ENCODE data around the gene RGMB. TPM values are rescaled to one million over a fixed set of nuclear protein-coding genes. Genes with fewer than 3 reads are reported as not detected.

RGMB gene
- total RNA-seq, 2 experiments from 2014 or later: 0.13 to 0.16 TPM

DNA sequence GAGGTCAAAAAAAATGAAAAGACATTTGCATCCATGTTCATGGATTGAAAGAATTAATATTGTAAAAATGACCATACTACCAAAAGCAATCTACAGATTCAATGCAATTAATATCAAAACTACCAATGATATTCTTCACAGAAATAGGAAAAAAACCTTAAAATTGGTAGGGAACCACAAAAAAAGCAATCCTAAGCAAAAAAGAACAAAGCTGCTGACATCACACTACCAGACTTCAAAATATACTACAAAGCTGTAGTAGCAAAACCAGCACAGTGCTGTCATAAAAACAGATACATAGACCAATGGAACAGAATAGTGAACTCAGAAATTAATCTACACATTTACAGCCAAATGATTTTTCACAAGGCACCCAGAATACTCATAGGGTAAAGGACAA, 34.3 kb downstream of the RGMB start:
- H3K4me1 Mint-ChIP-seq (ENCODE audit: low read depth): no peaks in the 10 kb centered on the region
- no peaks in the 10 kb centered on the region for H3K36me3 Mint-ChIP-seq (ENCODE audit: low read depth)
- peaks cover 21% of the 10 kb centered on the region for H3K9me3 Mint-ChIP-seq (ENCODE audit: insufficient read depth)
- H3K4me3 Mint-ChIP-seq: no peak overlapping the region
- H3K27me3 Mint-ChIP-seq (ENCODE audit: low read depth): no peaks in the 10 kb centered on the region
- ATAC-seq: no peak
- CTCF ChIA-PET: no interaction called here
- H3K27ac Mint-ChIP-seq: no peak overlapping the region
- POLR2A ChIA-PET: no interaction called here
- DNase-seq: no peak

DNA sequence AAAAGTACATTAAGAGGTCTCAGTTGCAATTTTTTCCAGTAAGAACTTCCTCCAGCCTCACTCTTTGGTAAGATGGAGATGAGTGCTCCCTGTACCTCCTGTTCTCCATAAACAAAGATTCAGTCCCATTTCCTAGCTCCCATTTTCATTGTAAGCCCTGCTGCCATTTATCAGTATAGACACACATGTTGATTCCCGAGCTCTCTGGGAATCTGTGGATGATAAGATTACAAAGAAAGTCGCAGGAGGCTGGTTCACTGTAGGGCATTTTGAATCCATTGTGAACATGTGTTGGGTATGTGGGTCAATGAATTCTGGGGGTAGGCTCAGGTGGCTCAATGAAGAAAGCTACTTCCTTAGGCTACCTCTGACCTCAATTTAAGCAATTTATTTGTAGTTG, 36.7 kb downstream of the RGMB start:
- CTCF ChIA-PET: interaction anchor here (1.1 to 1.5 kb wide), 2 partner anchors 29 to 38 kb away, joined by 3 to 4 read pairs; no protein-coding TSS in a partner anchor
- H3K4me3 Mint-ChIP-seq: no peak overlapping the region
- POLR2A ChIA-PET: no interaction called here
- DNase-seq (no peak), ATAC-seq (no peak)
- no peaks in the 10 kb centered on the region for H3K36me3 Mint-ChIP-seq (ENCODE audit: low read depth)
- peaks cover 19% of the 10 kb centered on the region for H3K9me3 Mint-ChIP-seq (ENCODE audit: insufficient read depth)
- no peak overlapping the region for H3K27ac Mint-ChIP-seq
- H3K27me3 Mint-ChIP-seq (ENCODE audit: low read depth): no peaks in the 10 kb centered on the region
- no peaks in the 10 kb centered on the region for H3K4me1 Mint-ChIP-seq (ENCODE audit: low read depth)

DNA sequence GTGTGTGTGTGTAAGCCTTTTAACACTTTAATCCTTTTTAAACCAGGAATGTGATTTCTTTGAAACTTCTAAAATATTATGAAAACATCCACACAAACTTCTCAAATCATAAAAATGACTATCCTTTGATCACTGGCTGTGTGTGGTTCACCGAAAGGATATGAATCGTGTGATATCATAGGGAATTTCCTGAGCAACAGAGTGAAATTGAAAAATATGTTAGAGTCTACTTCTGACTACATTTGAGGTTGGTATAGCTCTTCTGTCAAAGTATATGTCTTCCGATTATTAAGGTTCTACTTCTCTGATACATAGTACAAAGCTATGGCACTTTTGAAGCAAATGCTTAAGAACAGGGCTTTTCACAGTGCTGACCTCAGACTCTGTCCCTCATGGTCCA, 40.3 kb downstream of the RGMB start:
- ATAC-seq: no peak
- CTCF ChIA-PET: interaction anchor here (1.0 to 1.3 kb wide), 3 partner anchors 18 to 247 kb away, joined by 3 read pairs; no protein-coding TSS in a partner anchor

DNA sequence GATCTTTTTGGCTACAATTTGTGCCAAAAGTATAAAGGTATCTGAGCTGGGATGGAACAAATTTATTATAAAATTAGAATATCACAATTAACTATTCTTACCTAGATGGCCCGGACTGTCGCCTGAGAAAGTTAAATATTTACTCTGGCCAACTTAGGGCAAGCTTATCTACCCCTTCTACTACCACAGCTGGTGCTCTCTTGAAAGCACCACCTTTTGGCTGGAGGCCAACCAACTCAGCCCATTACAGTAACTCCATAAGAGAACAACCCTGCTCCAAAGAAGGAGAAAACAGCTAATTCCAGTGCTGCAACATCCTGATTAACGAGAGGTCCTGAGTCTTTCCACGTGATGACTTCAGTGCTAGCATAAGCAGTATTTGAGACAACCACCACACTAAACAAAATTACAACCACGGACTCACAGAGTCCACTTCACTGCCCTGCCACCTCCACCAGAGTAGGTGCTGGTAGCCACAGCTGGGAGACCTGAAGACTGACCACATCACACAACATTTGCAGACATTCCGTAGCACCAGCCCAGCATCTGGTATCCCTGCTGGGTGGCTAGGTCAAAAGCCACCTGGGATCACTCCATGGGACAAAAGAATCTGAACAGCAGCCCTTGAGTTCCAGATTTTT, 43.2 kb downstream of the RGMB start:
- peaks cover 5% of the 10 kb centered on the region for H3K27me3 Mint-ChIP-seq (ENCODE audit: low read depth)
- ChIA-PET POLR2A (no interaction called here), CTCF (no interaction called here)
- H3K36me3 Mint-ChIP-seq (ENCODE audit: low read depth): no peaks in the 10 kb centered on the region
- H3K4me3 Mint-ChIP-seq: no peak overlapping the region
- H3K4me1 Mint-ChIP-seq (ENCODE audit: low read depth): no peaks in the 10 kb centered on the region
- H3K9me3 Mint-ChIP-seq (ENCODE audit: insufficient read depth): no peaks in the 10 kb centered on the region
- DNase-seq (no peak), ATAC-seq (no peak)
- no peak overlapping the region for H3K27ac Mint-ChIP-seq

More for the DNA sequence above, 40.3 kb downstream of the RGMB start:
- Mint-ChIP-seq H3K36me3 (ENCODE audit: low read depth) (no peaks in the 10 kb centered on the region), H3K4me3 (no peak overlapping the region), H3K9me3 (ENCODE audit: insufficient read depth) (no peaks in the 10 kb centered on the region), H3K4me1 (ENCODE audit: low read depth) (no peaks in the 10 kb centered on the region), H3K27ac (no peak overlapping the region), H3K27me3 (ENCODE audit: low read depth) (peaks cover 5% of the 10 kb centered on the region)
- DNase-seq: no peak
- POLR2A ChIA-PET: no interaction called here

DNA sequence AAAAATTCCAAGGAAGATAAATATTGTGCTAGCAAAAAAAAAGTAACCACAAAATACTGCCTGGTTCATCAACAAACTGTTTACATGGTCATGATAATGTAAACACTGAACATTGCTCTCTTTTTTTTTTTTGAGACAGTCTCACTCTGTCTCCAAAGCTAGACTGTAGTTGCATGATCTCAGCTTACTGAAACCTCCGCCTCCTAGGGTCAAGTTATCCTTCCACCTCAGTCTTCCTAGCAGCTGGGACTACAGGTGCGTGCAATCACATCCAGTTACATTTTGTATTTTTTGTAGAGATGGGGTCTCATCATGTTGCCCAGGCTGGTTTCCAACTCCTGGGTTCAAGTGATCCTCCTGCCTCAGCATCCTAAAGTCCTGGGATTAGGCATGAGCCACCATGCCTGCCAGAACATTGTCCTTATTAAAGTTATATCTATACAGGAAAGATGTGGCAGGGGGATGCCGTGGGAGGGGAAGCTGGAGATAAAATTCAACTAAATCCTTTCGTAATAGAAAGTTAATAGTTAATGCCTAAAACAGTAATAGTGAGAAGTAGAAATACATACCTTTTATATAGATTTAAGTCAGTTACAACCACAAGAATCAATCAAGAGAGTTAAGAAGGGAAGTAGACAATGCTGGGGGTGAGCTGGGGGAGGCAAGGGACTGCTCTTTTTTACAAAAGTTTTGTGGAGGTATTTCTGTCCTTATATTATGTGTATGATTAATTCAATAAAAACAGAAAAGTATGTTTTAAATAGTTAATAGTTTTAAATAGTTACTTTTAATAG, 52.3 kb downstream of the RGMB start:
- Mint-ChIP-seq H3K4me3 (no peak overlapping the region), H3K36me3 (ENCODE audit: low read depth) (no peaks in the 10 kb centered on the region), H3K27me3 (ENCODE audit: low read depth) (peaks cover 7% of the 10 kb centered on the region), H3K9me3 (ENCODE audit: insufficient read depth) (no peaks in the 10 kb centered on the region), H3K4me1 (ENCODE audit: low read depth) (no peaks in the 10 kb centered on the region), H3K27ac (no peak overlapping the region)
- POLR2A ChIA-PET: no interaction called here
- DNase-seq (no peak), ATAC-seq (no peak)
- CTCF ChIA-PET: no interaction called here

DNA sequence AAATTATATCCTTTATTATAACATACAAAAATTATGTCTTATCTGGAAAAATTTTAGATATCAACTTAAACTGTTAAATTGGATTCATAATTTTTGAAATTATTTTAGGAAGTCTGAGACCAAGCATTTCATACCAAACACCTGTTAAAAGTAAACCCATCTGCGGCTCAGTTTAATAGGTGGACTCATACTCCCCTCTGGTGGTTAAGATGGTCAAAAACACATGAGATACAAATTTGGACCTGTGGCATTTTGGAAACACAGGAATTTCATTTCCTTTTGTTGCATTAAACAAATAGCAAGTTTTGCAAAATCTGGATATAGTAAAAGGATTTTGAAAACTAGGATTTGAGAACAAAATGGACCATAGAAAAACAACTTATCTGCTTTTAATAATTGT, 53.7 kb downstream of the RGMB start:
- ChIA-PET CTCF (no interaction called here), POLR2A (no interaction called here)
- Mint-ChIP-seq H3K27me3 (ENCODE audit: low read depth) (peaks cover 7% of the 10 kb centered on the region), H3K27ac (no peak overlapping the region), H3K9me3 (ENCODE audit: insufficient read depth) (no peaks in the 10 kb centered on the region), H3K4me3 (no peak overlapping the region), H3K36me3 (ENCODE audit: low read depth) (no peaks in the 10 kb centered on the region), H3K4me1 (ENCODE audit: low read depth) (no peaks in the 10 kb centered on the region)
- ATAC-seq (no peak), DNase-seq (no peak)

DNA sequence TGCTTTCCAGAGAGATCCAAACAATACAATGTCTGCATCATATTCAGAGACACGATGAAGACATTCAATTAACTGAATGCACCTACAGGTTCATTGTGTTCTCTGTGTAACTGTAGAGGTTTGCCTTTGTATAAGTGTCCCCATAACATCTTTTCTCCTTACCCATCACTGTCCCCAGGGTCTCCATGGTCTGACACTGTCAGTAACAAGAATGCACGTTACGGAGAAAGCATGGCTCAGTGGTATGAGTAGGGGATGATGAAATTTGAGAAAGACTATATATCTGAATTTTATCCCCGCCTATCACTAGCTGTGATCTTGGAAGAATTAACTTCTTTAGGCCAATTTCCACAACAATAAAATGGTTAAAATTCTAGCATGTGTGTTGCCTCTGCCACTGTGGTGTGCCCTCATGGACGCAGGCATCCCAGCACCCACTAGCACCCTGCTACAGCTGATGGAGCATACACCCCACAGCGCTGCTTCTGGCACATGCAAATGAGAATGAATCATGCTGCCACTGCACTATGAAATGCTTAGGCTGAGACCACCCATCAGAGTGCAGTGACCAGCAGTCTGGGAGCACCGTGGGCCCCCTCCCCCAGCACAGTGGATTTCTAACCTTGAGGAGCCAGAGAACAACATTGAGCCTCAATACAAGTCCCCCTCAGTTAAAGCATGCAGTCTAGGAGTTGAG, 54.3 kb downstream of the RGMB start:
- DNase-seq: no peak
- ChIA-PET POLR2A (no interaction called here), CTCF (interaction anchor here (1.7 kb wide), 1 partner anchor 59 kb away, joined by 7 read pairs; no protein-coding TSS in a partner anchor)
- Mint-ChIP-seq H3K36me3 (ENCODE audit: low read depth) (no peaks in the 10 kb centered on the region), H3K27ac (no peak overlapping the region), H3K4me3 (no peak overlapping the region), H3K9me3 (ENCODE audit: insufficient read depth) (no peaks in the 10 kb centered on the region), H3K4me1 (ENCODE audit: low read depth) (no peaks in the 10 kb centered on the region), H3K27me3 (ENCODE audit: low read depth) (peaks cover 7% of the 10 kb centered on the region)
- no peak for ATAC-seq

DNA sequence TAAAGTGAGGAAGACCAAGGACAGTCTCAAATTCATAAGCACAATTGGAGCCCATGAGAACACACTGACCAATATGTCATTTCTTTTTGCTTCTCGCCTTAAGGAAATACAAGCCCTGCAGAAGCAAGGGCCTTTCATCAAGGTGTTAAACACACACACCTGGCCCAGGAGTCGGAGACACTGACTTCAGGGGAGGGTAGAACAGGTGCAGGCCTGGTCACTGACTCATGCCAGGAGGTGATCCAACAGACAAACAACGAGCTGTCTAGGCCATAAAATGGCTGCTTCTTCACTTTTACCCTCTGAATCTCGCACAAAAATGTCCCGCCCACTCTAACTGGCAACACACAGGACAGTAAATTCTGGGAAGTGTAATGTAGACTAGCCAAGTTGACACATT, 62.7 kb downstream of the RGMB start:
- DNase-seq: no peak
- H3K4me1 Mint-ChIP-seq (ENCODE audit: low read depth): peaks cover 3% of the 10 kb centered on the region
- H3K9me3 Mint-ChIP-seq (ENCODE audit: insufficient read depth): no peaks in the 10 kb centered on the region
- ChIA-PET CTCF (no interaction called here), POLR2A (no interaction called here)
- H3K27me3 Mint-ChIP-seq (ENCODE audit: low read depth): no peaks in the 10 kb centered on the region
- H3K4me3 Mint-ChIP-seq: no peak overlapping the region
- no peak for ATAC-seq
- no peaks in the 10 kb centered on the region for H3K36me3 Mint-ChIP-seq (ENCODE audit: low read depth)
- no peak overlapping the region for H3K27ac Mint-ChIP-seq

DNA sequence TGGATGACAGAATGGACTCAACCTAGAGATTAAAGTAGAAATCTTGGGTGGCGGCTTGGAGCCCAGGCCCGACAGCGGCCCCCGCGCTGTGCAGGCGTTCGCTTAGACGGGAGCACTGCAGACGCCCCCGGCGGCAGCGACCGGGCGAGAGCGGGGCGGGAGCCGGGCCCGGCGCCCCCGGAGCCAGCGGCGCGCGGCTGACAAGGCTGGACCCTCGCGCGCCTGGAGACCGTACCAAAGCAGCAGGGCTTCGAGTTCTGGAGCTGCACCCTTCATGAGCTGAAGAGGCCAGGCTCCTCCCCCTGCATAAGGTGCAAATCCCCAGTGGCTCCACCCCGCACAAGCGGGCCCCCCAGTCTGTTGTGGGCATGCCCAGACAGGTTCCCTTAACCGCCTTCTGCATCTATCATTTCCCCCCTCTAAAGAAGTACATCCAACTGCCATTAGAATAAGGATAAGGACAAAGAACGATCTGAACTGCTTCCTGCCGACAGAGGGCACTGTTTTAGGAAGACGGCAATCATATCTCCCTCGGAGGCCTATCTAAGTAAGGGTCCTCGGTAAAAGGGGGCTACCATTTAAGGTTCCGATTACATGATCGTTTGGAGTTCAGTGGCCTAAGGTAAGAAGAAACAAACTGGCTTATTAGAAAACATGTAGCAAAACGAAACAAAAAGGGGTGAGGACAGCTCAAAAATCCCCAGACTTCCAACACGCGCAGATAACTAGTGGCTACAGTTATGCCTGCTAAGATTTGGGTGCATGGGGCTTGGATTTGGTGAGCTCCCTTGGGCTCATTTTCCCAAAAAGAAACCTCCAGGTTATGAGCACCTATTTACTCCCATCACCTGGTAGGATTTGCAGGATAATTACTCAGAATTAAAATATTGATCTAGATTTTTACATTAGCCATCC, 66.3 kb downstream of the RGMB start:
- POLR2A ChIA-PET: no interaction called here

DNA sequence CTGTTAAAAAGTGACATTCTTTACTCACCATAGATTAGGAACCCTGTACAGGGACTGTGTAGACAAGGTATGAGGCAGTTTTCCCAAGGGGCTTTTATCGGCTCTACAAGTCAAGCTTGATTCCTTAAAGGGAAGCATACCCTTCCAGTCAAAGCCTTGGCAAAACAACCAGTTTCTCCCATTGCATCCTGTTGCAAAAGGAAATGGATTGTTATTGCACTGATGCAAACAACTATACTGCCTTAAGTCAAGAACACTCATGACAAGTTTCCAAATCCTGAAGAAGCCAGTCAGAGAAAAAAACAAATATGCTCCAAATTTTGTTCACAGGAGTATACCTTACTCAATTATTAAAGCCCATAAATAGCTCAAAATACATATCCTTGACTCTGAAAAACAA, 67.5 kb downstream of the RGMB start:
- DNase-seq (no peak), ATAC-seq (no peak)
- ChIA-PET CTCF (interaction anchor here (0.9 to 1.7 kb wide), 3 partner anchors 28 to 219 kb away, joined by 3 to 7 read pairs (median 4); no protein-coding TSS in a partner anchor), POLR2A (no interaction called here)
- no peaks in the 10 kb centered on the region for H3K27me3 Mint-ChIP-seq (ENCODE audit: low read depth)
- no peak overlapping the region for H3K4me3 Mint-ChIP-seq
- no peaks in the 10 kb centered on the region for H3K36me3 Mint-ChIP-seq (ENCODE audit: low read depth)
- peaks cover 3% of the 10 kb centered on the region for H3K4me1 Mint-ChIP-seq (ENCODE audit: low read depth)
- H3K9me3 Mint-ChIP-seq (ENCODE audit: insufficient read depth): peaks cover 17% of the 10 kb centered on the region
- H3K27ac Mint-ChIP-seq: no peak overlapping the region

More for the DNA sequence above, 66.3 kb downstream of the RGMB start:
- ATAC-seq (peak; percentile 33), DNase-seq (no peak)
- no peak overlapping the region for H3K4me3 Mint-ChIP-seq
- no peak overlapping the region for H3K27ac Mint-ChIP-seq
- no peaks in the 10 kb centered on the region for H3K36me3 Mint-ChIP-seq (ENCODE audit: low read depth)
- peaks cover 3% of the 10 kb centered on the region for H3K4me1 Mint-ChIP-seq (ENCODE audit: low read depth)
- CTCF ChIA-PET: interaction anchor here (1.0 to 1.7 kb wide), 7 partner anchors 13 to 220 kb away, joined by 3 to 9 read pairs (median 4); no protein-coding TSS in a partner anchor
- H3K27me3 Mint-ChIP-seq (ENCODE audit: low read depth): no peaks in the 10 kb centered on the region
- H3K9me3 Mint-ChIP-seq (ENCODE audit: insufficient read depth): peaks cover 12% of the 10 kb centered on the region

DNA sequence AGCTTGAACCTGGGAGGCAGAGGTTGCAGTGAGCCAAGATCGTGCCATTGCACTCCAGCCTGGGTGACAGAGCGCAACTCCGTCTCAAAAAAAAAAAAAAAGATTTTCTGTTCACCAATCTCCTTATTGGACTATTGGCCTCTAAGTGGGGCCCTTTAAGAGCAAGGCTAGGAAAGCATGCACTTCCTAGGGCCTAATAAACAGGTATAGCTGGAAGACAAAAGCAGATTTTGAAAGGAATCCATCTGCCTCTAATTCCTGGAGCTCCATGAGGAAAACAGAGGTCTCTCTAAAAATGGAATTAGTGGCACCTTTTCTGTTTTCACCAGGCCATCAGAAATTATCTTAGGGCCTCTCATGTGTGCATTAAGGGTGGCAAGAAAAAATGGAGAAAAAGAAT, 70.0 kb downstream of the RGMB start:
- Mint-ChIP-seq H3K9me3 (ENCODE audit: insufficient read depth) (peaks cover 17% of the 10 kb centered on the region), H3K27me3 (ENCODE audit: low read depth) (no peaks in the 10 kb centered on the region), H3K27ac (no peak overlapping the region), H3K4me3 (no peak overlapping the region), H3K36me3 (ENCODE audit: low read depth) (no peaks in the 10 kb centered on the region), H3K4me1 (ENCODE audit: low read depth) (peaks cover 3% of the 10 kb centered on the region)
- POLR2A ChIA-PET: no interaction called here
- DNase-seq: no peak
- ATAC-seq: no peak
- CTCF ChIA-PET: no interaction called here

Data from activated CD8-positive, alpha-beta T cell treated with anti-CD3 and anti-CD28 coated beads, Interleukin-2, amount 10 ng/mL, durations not matched to agents 7 days and 5 days (primary cell).